Hematopoietic multipotent progenitor cell treated with erythropoietin and hydrocortisone succinate and interleukin-3 and kit ligand, for 6 days (in vitro differentiated cells): ENCODE results near the gene CUL4A.
"Not testable (repeated sequence)": the region's sequence is repeated elsewhere in the genome, so short reads cannot be mapped to it uniquely, and the experiment has no call there.

Experiments used
- DNase-seq: peaks from one replicate; pipeline ENCODE4 v3.0.0-alpha.2; 2015

The CUL4A gene

GRCh38 chr13:113209336-113209758, at the start of gene CUL4A:
Gene CUL4A (plus strand): TSS chr13:113209613. CDS start chr13:113209628, 15 bp downstream.
- DNase-seq = peak; percentile 84

GRCh38 chr13:113159701-113160100, 49.7 kb upstream of the CUL4A start:
- DNase-seq = no peak

GRCh38 chr13:113160983-113161382, 48.4 kb upstream of the CUL4A start:
- no peak for DNase-seq

GRCh38 chr13:113161433-113161832, 48.0 kb upstream of the CUL4A start:
- DNase-seq = no peak

GRCh38 chr13:113161975-113162374, 47.4 kb upstream of the CUL4A start:
- DNase-seq = not testable (repeated sequence)

GRCh38 chr13:113162783-113163685, 46.4 kb upstream of the CUL4A start:
- DNase-seq = no peak

GRCh38 chr13:113164492-113164891, 44.9 kb upstream of the CUL4A start:
- DNase-seq = peak; percentile 37

- DNase-seq = no peak
Observed at GRCh38 chr13:113166266-113166665, 43.1 kb upstream of the CUL4A start.

- DNase-seq = no peak
Observed at GRCh38 chr13:113166681-113167080, 42.7 kb upstream of the CUL4A start.

- DNase-seq = no peak
Observed at GRCh38 chr13:113167155-113167554, 42.3 kb upstream of the CUL4A start.

GRCh38 chr13:113167575-113167974, 41.8 kb upstream of the CUL4A start:
- DNase-seq = no peak

- no peak for DNase-seq
Observed at GRCh38 chr13:113168211-113168610, 41.2 kb upstream of the CUL4A start.

GRCh38 chr13:113169277-113170272, 39.8 kb upstream of the CUL4A start:
- DNase-seq = no peak

- DNase-seq = no peak
Observed at GRCh38 chr13:113170511-113170910, 38.9 kb upstream of the CUL4A start.

- no peak for DNase-seq
Observed at GRCh38 chr13:113171250-113172125, 37.9 kb upstream of the CUL4A start.

- no peak for DNase-seq
Observed at GRCh38 chr13:113172419-113172926, 36.9 kb upstream of the CUL4A start.

- peak; percentile 87 for DNase-seq
Observed at GRCh38 chr13:113176280-113176679, 33.1 kb upstream of the CUL4A start.

- no peak for DNase-seq
Observed at GRCh38 chr13:113176822-113177221, 32.6 kb upstream of the CUL4A start.

GRCh38 chr13:113178070-113178895, 31.1 kb upstream of the CUL4A start:
- no peak for DNase-seq

GRCh38 chr13:113178896-113179167, 30.6 kb upstream of the CUL4A start:
- DNase-seq = no peak
